NCI-H1436 treated with DMSO at 0.1 percent for 48 hours (cell line): ENCODE measurements around the gene SYT13.
"Not testable (repeated sequence)": the region's sequence is repeated elsewhere in the genome, so short reads cannot be mapped to it uniquely, and the experiment has no call there.

ENCODE experiments used
- DNase-seq: peaks from one replicate; lab custom pipeline; 2025; lab: John Stamatoyannopoulos, UW

SYT13 gene

GRCh38 chr11:45274206-45274605 lies 11.9 kb downstream of the SYT13 start:
- DNase-seq = no peak

GRCh38 chr11:45273509-45273908 lies 12.6 kb downstream of the SYT13 start:
- DNase-seq = no peak

DNA sequence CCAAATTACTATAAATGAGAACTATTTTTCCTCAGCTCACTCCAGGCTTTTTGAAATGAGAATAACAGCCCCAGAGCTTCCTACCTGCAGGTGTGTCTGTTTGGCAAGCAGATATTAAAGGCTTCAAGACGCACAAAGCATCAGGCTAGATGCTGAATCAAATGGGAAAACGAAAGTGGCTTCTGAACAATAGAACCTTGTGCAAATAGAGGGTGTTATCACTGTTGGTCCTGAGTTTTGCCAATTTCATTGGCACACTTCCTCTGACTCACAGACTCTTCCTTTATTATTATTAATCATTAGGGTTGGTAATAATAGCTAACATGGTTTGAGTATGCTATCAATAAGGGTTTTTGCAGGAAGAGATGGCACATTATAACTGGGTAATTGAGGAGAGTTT lies 13.4 kb downstream of the SYT13 start:
- peak; percentile 9 for DNase-seq

DNA sequence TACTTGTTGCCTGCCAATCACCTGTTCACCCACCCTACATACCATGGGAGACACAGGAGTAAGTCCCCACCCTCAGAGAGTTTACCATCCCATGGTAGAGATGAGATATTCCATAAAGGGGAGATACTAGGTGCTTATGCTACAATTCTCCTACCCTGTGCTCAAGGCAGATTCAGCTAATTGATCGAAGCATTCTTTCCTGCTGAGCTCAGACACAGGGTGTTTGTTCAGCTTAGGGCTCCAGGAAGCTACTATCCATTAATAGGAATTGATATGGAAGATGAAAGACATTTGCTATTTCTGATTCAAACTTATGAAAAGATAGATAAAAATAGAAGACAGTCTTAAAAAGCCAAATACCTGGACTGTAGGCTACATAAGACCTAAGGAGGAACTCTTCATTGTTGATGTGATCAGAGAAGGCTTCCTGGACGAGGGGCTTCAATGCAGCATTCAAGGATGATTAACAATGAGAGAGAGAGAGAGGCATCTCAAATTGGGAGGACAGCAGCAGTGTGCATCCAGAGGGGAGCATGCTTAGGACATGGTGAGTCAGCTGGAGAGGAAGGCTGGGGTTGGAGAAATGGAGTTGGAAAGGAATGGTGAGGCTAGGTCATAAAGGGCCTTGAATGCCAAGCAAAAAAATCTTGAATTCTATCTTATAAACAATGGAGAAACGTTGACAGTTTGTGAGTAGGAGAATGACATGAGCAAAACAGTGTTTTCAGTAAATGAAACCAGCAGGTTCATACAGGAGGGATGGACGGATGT lies 15.0 kb downstream of the SYT13 start:
- DNase-seq = no peak

GRCh38 chr11:45269678-45270077 lies 16.5 kb downstream of the SYT13 start:
- no peak for DNase-seq

DNA sequence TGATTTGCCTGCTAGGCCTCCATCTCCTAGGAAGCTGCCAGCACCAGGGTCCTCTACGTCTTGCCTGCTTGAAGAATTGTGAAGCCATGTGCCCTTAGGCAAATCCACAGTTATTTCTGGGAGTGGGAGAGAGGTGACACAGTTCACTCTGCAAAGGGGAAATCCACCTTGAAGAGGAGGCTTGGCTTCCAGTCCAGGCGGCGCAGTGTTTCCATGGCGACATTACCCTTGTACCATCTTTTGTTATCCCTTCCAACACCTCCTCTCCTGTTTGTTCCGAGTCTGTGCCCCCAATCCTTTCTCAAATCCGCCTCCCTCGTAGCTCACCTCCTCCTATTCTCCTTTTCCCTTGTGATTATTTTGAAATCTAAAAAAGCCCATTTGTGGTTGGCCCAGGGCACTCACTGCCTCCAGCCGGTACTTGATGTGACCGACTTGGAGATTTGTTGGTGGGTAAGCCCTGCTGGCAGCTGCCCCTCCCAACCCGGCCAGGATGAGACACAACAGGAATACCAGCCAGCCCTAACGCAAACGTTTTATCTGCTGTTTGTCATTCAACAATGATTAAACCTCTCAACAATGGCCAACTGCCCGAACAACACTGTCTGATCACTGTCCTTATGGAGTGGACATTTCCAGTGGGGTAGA lies 18.4 kb downstream of the SYT13 start:
- no peak for DNase-seq

GRCh38 chr11:45267052-45267451 lies 19.1 kb downstream of the SYT13 start:
- DNase-seq = no peak

DNA sequence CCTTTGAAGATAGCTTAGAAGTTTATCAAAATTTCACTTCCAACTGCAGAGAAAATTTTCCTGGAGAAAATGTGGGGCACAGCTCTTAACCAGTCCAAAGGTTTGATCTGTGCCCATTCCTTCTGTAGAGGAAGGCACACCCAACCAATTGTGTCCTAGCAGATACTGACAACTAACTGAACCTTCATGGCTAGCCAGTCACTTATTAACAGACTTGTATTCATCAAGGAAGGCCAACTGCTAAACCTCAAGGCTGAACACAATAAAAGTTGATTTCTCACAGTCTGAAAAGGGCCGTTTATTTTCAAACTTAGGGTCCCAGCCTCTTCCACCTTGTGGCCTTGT lies 19.5 kb downstream of the SYT13 start:
- DNase-seq = no peak

DNA sequence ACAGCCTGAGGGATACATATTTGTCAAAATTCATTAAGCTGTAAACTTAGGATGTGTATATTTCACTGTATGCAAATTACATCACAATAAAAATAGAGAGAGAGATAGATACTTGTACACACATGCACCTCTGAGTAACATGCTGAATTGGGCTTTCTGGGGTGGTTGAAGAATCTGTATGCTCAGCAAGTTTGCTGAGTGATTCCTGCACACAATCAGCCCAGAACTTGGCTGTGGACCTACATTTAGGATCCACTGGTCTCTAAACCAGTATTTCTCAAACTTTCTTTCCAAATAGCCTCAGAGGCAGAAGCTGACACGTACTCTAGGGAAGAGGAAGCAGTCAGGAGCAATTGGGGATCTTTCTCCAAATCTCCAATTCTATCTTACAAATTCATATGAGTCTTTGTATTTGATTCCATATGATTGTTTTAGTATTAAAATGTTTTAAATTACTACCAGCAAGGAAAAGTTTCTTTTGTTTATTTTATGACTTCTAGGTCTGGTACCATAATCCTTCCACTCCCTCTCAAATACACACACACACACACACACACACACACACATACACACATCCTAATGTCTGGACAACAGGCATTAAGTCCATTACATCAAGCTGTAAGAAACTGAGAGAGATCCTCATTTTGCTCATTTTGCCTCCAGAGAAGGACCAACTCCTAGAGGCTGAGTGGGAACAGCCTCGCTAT lies 20.0 kb downstream of the SYT13 start:
- no peak for DNase-seq

DNA sequence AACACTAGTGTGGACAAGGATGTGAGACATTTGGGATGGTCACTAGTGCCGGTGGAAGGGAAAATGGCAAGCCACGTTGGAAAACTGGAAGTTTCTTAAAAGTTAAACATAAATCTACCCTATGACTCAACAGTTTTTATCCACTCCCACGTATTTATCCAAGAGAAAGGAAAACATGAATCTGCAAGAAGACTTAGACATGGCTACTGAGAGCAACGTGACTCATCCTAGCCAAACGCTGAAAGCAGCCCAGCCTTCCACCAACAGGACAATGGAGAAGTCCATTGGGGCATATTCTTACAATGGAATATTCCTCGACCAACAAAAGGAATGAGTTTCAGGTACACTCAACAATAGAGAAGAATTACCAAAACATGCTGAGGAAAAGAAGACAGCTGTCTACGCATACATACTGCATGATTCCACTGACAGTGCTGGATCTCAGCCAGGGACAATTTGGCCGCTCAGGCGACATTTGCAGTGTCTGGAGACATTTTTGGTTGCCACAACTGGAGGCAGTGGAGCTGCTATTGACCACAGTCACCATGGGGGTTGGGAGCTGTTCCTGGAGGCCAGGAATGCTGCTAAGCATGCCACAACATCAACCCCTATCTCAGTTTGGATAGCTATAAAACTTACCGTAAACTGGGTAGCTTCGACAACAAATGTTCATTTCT lies 21.2 kb downstream of the SYT13 start:
- no peak for DNase-seq

GRCh38 chr11:45263773-45264172 lies 22.4 kb downstream of the SYT13 start:
- no peak for DNase-seq

DNA sequence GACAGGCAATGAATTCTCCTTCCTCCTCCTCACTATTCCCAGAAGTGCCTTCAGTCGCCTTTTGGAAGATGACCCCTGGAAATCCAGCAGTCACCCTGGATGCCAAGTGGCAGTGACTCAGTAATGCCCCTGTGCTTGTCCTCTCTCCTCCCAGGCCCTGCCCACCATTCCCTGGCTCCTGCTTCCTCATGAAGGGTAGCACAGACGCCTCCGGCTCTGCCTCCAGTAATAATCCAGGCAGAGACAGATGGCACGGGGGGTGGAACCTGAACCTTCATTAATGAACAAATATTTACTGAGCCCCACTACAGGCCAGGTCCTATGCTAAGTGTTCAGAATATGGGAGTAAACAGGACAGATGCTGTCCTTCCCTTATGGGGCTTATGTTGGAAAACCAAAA lies 23.2 kb downstream of the SYT13 start:
- DNase-seq = no peak

GRCh38 chr11:45260071-45260470 lies 26.1 kb downstream of the SYT13 start:
- DNase-seq = no peak

DNA sequence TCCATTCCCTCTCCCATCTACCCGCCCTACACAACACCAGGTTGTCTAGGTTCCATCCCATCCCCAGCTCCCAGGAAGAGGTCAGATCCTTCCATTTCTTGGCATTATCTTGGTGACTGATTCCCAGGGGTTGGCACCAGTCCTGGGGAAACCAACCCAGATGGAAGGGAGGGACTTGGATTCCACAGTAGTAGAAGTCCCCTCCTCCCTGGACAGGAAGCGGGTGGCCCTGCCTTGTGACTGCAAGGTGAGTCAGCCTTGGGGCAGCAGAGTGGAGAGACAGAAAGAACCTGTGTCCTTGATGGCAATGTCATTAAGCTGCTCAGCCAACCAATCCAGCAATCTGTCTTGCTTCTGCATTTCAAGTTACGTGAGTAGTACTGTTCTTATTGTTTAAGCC lies 26.5 kb downstream of the SYT13 start:
- no peak for DNase-seq

DNA sequence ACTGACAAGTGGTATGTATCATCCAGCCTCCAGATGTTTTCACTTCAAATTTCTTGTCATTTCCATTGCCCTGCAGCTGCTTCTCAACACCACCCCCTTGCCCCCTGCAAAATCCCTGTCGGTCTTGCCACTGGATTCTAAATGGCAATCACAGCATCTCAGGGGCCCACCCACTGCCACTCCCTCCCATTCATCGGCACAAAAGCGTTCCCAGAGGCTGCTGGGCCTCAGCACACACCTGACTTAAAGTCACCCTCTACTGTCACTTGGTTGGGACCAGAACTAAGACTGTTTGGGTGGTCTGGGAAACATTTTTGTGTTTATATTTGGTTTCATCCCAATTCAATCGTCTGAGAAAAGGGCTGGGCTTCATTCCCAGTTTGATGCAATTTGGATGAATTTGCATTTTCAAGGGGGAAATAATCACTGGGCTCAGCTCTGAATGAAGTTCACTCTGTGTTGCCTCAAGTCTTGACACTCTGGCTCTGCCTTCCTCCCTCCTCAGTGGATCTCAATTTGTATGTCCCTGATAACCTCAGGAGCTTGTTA lies 27.1 kb downstream of the SYT13 start:
- DNase-seq = no peak

DNA sequence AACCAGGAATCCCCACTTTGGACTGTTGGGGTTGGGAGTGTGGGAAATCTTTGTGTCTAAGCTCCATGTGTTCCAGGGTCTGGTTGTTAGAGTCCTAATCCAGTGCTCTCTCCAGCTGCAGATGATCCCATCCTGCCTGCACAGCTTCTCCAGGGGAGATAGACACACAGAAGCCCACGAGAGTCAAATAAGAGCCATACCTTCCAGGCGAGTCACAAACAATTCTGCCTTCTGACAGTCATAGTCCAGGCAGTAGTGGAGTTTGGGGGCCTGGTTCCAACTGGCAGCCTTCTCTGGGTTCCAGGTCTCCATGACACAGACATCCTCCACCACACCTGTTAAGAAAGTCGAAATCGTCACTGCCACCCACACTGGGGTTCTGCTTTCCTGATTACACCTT lies 32.1 kb downstream of the SYT13 start:
- no peak for DNase-seq

- DNase-seq = no peak
Measured at GRCh38 chr11:45253640-45254039, 32.5 kb downstream of the SYT13 start.

GRCh38 chr11:45252877-45253276 lies 33.3 kb downstream of the SYT13 start:
- DNase-seq = no peak

GRCh38 chr11:45252134-45252856 lies 33.8 kb downstream of the SYT13 start:
- no peak for DNase-seq

DNA sequence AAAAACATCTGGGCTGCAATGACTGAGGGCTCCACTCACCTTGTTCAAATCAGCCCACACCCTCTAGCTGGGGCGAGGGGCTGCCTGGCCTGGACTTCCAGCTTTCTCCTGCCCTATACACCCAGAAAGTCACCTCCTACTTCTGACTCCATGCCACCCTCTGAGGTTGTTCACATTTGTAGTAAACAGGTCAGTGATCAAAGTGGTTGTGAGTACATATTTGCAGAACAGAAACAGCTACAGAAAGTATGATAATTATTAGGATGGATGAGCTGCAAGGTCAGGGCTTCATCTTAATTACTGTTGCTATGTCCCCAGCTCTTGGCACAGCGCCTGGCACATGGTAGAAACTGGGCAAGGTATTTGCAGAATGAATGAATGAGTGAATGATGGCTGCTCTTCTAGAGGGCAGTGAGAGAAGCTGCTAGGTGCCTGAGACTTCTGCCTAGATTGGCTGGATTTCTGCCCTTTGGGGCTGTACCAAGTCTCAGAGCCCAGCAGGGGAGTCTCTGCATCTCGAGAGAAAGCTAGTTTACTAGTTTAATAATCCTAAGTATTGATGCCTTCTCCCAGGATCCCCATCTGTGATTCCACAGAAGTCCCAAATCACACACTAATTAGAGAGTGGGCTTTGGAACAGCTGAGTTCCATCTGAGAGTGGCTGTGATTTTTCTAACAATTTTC lies 36.0 kb downstream of the SYT13 start:
- DNase-seq = no peak

GRCh38 chr11:45249372-45249771 lies 36.8 kb downstream of the SYT13 start:
- DNase-seq = not testable (repeated sequence)
